Suprapubic skin (tissue), 4 donors: ENCODE results near the gene NFIB.

Experiments
- EP300 ChIP-seq: sonication (generic); formaldehyde crosslinking; IDR thresholded peaks from one replicate; pipeline ENCODE4 v1.6.1; 2017; ENCODE audit warnings: antibody characterized with exemption
- POLR2A ChIP-seq, 2 donors: fragments of 450-650 bp; IDR thresholded peaks; one replicate each; pipeline ENCODE4 v1.6.1; 2017; ENCODE audit warnings: antibody characterized with exemption in 2 of 2, mild to moderate bottlenecking in 2 of 2, moderate library complexity in 2 of 2
- POLR2AphosphoS5 ChIP-seq, 3 donors: sonication (generic); formaldehyde crosslinking; IDR thresholded peaks; one replicate each; pipeline ENCODE4 v1.6.1; 2017; ENCODE audit warnings: antibody characterized with exemption in 3 of 3
- TF ChIP-seq, protein P1 (sequence below), 2 donors: fragments of 200-600 bp in 1 of 2; fragments of 450-650 bp in 1 of 2; sonication (generic) in 1 of 2; IDR thresholded peaks; one replicate each; pipeline ENCODE4 v1.5.1; 2016 to 2019; ENCODE audit warnings: antibody characterized with exemption in 2 of 2, mild to moderate bottlenecking in 1 of 2, moderate library complexity in 1 of 2

DNA sequence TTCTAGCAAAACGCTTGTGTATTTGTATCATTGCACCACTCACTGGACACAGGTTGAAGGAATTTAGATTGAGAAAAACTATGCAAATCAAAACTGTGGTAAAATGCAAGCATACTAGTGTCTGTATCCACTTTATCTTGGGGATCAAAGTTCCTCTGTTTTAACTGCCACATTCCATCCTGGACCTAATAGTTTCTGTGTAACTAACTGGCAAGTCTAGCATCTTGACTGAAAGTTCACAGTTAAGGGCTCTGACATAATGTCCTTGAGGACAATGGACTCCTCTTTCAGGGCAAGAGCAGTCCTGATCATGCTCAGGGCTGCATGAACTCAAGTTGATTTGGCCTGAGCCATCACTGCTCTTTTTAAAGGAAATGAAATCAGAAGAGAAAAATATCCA is 30.7 kb downstream of the NFIB start:
- TF ChIP-seq, protein P1, sequence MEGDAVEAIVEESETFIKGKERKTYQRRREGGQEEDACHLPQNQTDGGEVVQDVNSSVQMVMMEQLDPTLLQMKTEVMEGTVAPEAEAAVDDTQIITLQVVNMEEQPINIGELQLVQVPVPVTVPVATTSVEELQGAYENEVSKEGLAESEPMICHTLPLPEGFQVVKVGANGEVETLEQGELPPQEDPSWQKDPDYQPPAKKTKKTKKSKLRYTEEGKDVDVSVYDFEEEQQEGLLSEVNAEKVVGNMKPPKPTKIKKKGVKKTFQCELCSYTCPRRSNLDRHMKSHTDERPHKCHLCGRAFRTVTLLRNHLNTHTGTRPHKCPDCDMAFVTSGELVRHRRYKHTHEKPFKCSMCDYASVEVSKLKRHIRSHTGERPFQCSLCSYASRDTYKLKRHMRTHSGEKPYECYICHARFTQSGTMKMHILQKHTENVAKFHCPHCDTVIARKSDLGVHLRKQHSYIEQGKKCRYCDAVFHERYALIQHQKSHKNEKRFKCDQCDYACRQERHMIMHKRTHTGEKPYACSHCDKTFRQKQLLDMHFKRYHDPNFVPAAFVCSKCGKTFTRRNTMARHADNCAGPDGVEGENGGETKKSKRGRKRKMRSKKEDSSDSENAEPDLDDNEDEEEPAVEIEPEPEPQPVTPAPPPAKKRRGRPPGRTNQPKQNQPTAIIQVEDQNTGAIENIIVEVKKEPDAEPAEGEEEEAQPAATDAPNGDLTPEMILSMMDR (IDR thresholded peaks at IDR 0.05), result no peak
- TF ChIP-seq POLR2A (IDR thresholded peaks at IDR 0.05) (no peak), EP300 (no peak), POLR2AphosphoS5 (IDR thresholded peaks at IDR 0.05) (no peak)
